GM19372 (cell line): Measurements from ENCODE around the gene POPDC3.
"Not testable (repeated sequence)": the region's sequence is repeated elsewhere in the genome, so short reads cannot be mapped to it uniquely, and the experiment has no call there.

Source experiments
- ATAC-seq: cut with Tn5 transposase; IDR thresholded peaks from one replicate; pipeline ENCODE4 v1.9.1; 2021; ENCODE audit warnings: mild to moderate bottlenecking, low read depth, moderate library complexity; ENCODE audit not compliant: unreplicated experiment

The POPDC3 gene

DNA sequence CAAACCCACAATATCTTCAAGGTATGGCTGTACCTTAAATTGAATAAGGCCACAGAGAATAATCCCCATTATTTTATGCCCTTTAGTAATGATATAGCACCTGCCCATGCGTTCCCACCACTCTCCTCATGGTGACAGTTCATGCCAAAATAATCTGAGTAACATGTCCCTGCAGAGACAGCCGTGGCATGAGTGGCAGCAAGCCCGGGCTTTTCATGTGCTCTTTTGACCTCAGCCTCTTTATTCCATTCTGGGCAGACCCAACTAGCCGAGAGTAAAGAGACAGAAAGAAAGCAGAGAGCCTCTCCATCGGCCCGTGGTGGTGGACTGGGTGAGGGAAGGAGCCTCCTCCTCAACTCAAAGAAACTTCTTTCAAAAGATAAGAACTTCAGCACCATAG lies 19.9 kb upstream of the POPDC3 start:
- no peak for ATAC-seq

DNA sequence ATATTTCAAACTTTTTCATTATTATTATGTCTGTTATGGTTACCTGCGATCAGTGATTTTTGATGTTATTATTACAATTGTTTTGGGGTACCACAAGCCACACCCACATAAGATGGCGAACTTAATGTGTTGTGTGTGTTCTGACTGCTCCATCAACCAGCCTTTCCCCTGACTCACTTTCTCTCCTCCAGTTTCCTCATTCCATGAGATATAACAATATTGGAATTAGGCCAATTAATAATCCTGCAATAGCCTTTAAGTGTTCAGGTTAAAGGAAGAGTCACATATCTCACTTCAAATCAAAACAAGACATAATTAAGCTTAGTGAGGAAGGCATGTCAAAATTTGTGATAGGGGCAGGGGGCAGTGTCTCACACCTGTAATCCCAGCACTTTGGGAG lies 16.3 kb upstream of the POPDC3 start:
- ATAC-seq: no peak

DNA sequence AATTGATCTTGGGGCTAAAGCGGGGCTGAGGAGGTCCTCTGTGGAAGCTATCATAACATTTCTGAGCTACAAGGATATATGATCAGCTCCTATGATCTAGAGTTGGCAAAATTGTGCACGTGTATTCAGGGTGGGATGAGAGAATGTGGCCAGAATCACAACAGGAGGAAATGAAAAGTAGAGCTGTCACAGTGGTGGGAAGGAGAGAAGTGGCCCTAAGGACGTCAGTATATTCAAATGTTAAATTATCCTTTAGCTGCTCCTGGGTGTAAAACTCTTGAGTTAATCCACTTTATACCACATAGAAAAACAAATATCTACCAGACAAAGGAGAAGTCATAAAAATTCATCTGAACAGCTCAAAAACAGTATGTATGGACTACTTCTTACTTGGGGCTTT lies 14.8 kb upstream of the POPDC3 start:
- no peak for ATAC-seq

DNA sequence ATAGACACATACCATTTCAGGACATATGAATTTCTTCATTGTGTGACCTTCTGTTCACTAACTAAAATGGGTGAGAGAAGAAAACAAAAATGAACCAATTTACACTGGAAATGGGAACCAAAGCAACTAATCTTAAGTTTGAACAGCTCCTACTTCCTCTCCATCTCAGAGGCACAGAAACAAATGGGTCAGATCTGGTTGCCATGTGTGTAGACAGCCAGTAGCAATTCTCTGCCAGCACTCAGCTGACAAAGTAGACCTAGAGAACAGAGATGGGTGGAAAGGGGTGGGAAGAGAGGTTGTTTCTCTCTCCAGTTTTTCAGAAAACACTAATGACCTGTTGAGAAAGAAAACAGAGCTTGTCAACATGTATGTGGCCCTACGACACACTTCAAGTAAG lies 14.3 kb upstream of the POPDC3 start:
- ATAC-seq: no peak

DNA sequence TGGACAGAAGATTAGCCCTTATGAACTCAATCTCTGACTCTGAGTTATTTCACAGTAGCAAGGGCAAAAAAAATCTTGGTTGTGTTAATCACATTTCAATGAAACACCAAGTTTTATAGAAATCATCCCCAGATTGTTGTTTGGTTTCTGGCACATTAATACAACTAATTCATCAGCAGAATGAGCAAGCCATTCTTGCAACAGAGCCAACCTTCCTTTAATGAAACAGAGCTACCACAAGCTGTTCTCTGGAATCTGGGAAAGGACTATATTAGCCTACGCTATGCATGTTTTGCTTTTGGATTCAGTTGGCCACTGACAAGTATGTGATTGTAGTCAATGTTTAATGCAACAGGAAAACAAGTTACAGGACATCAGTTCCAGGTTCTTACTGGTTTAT lies 13.8 kb upstream of the POPDC3 start:
- no peak for ATAC-seq

DNA sequence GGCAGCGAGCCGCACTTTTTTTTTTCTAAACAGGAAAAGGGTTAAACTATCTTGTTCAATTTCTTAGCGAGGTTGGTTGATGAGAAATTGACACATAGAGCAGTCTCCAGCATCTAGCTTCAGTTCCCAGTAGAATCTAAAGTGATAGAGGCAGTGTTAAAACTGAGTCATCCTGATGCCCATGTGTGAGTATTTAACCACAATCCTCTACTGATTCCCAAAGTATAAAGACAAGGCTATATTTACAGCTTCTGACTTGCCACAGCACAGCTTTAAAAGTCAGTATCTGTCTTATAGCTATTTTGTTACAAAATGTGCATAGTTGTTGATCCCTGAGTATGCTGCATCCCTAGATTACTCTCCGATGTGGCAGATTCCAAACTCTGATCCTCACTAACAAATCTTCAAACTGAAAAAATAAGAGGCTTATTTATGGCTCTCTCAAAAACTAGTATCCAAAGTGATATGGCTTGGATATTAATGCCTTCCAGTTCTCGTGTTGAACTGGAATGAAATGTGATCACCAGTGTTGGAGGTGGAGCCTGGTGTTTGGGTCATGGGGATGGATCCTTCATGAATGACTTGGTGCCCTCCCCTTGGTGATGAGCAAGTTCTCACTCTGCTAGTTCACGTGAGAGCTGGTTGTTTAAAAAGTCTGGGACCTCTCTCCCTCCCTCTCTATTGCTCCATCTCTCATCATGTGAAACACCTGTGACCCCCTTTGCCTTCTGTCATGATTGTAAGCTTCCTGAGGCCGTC lies 13.1 kb upstream of the POPDC3 start:
- no peak for ATAC-seq

DNA sequence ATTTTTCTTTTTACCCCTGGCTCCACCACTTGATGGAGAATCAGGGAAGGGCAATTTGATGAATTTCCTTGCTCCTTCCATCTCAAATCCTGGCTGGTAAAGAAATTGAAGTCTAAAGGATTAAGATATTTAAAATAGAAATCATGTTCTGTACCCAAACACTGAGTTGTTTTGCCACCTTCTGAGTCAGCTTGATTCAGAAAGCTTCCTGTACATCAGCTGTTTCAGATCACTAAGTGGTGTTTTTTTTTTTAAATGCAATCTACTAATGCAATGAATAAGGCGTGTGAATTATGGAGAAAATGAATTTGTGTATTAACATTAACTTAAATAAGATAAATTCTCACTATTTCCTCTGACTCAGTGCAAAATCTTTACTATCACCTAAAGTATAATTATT lies 11.5 kb upstream of the POPDC3 start:
- no peak for ATAC-seq

DNA sequence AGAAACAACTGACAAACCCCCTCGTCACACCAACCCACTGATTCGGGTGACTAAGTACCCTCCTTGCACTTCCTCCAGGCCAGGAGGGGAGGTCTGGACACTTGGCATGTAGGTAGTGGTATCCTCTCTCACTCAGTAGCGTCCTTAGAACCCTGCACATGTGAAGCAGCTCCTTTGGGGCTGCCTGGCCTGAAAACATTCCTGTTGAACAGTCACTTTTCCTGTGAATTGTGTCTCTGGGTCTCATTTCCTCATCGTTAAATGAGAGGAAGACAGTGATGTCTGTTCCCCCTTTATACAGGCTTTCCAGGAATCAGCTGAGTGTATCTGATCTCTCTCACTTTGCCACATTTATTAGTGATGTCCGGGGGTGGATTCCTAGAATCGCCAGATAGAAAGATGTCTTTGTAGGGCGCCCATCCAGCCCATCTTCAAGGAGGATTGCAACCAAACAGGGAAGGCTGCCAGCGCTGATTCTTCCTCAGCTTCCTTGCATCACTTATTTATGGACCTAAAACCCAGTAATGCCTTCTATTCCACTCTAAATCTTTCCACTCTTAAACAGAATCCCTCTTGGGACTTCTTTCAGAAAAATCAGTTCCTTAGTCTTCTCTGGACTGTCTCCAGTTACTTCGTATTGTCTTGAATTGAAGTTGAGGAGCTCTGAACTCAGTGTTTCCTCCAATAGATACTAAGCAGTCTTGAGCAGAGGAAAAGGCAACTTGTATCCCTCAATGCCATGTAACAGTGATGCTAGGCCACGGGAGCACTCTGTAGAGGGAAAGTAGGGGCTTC lies 9.4 kb upstream of the POPDC3 start:
- ATAC-seq: no peak

DNA sequence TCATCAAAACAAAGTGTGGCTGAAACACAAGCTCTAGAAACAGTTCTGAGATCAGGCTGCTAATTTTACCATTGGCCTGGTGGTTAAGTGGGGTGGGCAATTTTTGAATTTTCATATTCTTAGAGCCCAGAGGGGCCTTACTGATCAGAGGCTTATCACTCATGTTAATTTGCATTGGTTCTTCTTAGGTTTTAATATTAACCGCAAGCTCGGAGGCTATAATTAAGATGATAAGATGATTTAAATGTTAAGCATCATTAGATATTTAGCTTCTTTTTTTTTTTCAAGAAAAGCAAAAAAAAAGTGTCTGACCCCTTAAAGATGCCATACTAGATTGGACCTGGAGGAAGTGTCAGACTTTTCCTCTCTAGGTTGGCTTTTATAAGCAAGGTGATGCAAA lies 8.4 kb upstream of the POPDC3 start:
- ATAC-seq: no peak

DNA sequence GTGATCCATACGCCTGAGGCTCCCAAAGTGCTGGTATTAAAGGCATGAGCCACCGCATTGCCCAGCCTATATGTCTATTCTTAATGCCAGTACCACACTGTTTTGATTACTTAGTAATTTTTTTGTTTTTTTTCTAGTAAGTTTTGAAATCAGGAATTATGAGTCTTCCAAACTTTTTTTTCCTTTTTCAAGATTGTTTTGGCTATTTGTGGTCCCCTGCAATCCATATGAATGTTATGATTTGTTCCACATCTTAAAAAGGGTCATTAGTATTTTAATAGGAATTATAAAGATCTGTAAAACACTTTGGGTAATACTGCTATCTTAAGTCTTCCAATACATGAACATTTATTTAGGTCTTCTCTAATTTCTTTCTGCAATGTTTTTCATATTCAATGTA lies 6.8 kb upstream of the POPDC3 start:
- no peak for ATAC-seq

DNA sequence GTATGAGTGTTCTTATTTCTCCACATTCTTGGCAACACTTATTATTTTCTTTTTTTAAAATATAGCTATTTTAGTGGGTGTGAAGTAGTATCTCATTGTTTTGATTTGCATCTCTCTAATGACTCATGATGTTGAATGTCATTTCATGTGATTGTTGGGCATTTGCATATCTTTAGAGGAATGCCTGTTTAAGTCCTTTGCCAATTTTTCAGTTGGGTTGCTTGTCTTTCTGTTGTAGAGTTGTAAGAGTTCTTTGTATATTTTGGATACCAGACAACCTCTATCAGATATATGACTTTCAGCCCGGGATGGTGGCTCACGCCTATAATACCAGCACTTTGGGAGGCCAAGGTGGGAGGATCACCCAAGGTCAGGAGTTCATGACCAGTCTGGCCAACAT lies 5.1 kb upstream of the POPDC3 start:
- no peak for ATAC-seq

DNA sequence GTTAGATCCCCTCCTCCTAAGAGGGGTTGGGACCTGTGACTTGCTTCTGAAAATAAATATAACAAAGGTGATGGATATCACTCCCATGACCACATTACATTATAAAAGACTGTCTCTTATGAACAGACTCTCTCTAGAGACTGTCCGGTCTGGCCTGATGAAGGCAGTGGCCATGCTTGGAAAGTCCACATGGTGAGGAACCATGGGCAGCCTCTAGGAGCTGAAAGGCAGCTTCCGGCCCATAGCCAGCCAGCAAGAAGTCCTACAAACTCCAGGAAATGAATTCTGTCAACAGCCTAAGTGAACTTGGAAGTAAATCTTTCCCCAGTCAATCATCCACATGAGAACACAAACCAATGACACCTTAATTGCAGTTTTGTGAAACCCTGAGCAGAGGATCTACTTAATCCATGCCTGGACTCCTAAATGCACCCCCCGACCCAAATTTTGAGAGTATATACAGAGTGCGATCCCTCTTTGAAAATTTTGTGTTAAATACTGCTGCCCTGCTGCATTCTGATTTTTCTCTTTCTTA lies 2.2 kb upstream of the POPDC3 start:
- no peak for ATAC-seq

DNA sequence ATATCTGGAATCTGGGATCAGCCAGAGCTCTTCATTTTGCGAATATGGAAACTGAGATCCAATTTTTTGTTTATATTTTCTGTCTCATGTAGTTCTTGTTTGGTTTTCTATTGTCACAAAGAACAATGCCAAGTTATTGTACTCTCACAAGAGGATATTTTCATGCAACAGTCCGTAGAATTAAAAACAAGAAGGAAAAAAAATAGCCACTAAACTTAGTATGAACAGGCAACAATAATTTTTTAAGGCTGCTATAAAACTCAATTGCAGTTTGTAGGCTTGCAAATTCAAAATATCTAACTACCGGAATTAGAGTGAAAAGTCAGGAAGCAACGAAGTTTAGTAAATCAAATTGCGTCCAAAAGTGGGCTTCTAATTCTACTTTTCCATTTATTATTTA lies 1.2 kb downstream of the POPDC3 start:
- ATAC-seq: no peak

DNA sequence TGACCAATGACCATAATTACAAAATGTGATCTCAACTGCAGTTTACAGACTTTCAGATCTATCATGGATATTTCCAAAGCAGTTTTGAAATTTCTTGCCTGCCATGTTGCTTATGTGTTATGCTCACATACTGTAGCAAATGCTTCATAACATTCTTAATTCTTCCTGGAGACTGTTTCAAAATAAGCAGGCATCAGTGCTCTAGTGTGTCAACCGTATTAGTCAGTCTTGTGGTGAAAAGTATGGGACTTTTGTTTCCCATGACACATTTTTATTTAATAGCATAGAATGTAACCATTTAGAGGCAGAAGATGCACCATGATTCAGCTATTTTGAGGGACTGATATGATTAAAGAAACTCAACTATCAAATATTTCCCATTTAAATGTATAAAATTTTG lies 1.7 kb downstream of the POPDC3 start:
- ATAC-seq: no peak

DNA sequence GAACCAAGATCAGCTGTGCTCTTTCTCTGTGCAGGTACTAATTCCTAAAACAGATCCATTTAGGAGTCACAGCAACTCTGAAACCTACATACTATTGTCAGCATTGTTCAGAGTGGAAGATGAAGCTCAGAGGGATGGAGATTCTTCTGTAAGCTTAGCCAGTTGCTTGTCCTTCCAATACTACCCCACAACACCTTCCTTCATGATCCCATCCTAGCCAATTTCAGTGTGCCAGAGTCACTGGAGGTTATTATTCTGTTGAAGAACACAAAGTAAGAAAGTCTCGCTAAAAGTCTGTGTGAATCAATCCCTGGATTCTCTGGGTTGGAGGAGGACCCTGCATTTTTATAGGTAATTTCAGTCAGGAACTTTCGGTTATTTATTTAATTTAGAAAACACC lies 2.3 kb downstream of the POPDC3 start:
- no peak for ATAC-seq

DNA sequence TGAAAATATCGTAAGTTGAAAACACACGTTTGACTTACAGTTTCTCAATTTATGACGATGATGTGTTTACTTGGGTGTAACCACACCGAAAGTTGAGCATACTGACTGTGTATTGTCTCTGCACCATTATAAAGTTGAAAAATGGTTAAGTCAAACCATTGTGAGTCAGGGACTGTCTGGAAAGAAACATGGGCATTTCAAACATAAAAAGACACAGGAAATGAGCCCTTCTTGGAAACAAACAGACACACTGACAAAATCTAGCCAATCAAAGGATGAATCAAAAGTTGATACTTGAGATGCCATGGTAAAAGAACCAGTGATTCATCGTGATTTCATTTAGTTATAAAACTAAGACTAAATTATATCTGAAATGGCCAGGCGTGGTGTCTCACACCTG lies 5.3 kb downstream of the POPDC3 start:
- ATAC-seq: no peak

DNA sequence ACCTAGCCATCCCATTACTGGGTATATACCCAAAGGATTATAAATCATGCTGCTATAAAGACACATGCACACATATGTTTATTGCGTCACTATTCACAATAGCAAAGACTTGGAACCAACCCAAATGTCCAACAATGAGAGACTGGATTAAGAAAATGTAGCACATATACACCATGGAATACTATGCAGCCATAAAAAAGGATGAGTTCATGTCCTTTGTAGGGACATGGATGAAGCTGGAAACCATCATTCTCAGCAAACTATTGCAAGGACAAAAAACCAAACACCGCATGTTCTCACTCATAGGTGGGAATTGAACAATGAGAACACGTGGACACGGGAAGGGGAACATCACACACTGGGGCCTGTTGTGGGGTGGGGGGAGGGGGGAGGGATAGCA lies 7.3 kb downstream of the POPDC3 start:
- ATAC-seq: not testable (repeated sequence)

DNA sequence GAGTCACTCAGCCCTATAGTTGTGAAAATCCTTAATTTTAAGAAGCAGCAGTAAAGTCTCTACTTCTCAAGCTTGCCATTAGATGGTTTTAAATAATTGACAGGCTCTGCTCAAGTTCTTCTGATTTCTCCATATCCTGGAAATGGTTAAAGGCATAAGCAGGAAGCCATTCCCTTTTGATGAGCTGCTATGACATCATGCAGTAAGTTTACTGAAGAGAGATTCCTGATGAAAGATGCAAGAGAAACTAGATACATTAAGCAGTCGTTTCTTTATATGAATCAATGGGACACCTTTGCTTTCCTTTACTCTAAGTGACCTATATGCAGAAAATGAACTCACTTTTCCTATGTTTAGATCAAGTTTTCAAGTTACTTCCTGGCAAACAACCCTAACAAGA lies 9.8 kb downstream of the POPDC3 start:
- ATAC-seq: no peak

DNA sequence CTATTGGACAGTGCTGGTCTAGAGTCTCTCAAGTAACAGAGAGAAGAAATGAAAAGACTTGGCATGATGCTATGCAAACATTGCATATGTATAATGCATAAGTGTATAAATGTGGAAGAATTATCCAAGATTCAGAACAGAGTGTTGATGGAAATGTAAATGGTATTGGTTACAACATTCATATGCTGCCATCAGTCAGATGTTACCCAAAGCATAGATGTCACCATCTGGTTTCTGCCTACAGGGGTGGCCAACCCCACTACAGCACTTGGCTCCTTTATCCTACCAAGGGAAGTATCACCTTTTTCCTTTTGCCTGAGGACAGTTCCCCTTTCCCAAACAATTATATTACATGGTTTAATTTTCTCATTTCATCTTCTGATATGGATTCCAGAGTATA lies 11.9 kb downstream of the POPDC3 start:
- ATAC-seq: no peak

DNA sequence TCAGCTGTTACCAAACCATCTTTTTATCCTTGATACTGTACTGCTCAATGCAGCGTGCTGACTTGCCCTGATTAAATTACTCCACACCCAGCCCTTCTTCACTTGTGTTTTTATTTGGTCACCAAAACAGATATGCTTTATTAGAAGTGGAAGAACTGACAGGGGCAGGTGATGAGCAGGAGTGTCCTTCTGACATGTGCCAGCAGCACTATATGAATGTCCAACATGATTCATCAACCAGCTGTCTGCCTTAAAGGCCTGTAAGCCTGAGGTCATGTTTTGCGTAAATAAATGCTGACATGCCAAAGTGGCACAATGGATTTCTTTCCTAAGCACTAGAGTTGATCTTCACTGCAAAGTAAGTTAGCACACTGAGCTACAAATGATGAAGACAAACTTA lies 15.4 kb downstream of the POPDC3 start:
- ATAC-seq: no peak

DNA sequence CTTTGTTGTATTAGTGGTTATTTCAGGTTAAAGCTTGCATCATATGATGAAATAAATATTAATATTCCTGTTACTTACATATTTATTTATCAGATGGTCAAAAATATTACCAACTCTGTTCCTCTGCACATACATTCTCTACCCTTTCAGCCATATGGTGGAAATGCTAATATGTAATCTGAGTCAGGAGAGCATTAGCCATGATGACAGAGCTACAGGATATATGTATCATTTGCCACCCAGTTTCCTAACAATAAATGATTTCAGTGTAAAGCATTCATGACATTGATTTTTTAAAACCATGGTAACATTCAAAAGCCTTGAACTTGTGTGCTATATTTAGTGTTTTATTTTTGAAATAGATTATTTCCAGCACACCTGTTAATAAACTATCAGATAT lies 16.6 kb downstream of the POPDC3 start:
- ATAC-seq: no peak

DNA sequence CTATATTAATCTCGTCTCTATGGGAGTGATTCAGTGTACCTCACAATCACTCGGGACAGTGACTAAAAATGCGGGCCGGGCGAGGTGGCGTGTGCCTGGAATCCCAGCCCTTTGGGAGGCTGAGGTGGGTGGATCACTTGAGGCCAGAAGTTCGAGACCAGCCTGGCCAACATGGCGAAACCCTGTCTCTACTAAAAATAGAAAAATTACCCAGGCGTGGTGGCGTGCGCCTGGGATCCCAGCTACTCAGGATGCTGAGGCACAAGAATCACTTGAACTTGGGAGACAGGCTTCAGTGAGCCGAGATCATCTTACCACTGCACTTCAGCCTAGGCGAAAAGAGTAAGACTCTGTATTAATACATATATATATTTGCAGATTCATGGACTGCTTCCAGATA lies 17.4 kb downstream of the POPDC3 start:
- ATAC-seq: no peak
